ENCODE results near the gene PTGS2.

Gene PTGS2

DNA sequence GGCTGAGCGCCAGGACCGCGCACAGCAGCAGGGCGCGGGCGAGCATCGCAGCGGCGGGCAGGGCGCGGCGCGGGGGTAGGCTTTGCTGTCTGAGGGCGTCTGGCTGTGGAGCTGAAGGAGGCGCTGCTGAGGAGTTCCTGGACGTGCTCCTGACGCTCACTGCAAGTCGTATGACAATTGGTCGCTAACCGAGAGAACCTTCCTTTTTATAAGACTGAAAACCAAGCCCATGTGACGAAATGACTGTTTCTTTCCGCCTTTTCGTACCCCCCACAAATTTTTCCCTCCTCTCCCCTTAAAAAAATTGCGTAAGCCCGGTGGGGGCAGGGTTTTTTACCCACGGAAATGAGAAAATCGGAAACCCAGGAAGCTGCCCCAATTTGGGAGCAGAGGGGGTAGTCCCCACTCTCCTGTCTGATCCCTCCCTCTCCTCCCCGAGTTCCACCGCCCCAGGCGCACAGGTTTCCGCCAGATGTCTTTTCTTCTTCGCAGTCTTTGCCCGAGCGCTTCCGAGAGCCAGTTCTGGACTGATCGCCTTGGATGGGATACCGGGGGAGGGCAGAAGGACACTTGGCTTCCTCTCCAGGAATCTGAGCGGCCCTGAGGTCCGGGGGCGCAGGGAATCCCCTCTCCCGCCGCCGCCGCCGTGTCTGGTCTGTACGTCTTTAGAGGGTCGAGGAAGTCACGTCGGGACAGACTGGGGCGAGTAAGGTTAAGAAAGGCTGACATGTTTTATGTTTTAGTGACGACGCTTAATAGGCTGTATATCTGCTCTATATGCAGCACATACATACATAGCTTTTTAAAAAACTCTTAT, at the start of gene PTGS2:
TSS of gene PTGS2 (minus strand) at position 179 of the 817 bp plus-strand sequence. CDS start at position 46, 133 bp downstream.
- DNase-seq = no peak

DNA sequence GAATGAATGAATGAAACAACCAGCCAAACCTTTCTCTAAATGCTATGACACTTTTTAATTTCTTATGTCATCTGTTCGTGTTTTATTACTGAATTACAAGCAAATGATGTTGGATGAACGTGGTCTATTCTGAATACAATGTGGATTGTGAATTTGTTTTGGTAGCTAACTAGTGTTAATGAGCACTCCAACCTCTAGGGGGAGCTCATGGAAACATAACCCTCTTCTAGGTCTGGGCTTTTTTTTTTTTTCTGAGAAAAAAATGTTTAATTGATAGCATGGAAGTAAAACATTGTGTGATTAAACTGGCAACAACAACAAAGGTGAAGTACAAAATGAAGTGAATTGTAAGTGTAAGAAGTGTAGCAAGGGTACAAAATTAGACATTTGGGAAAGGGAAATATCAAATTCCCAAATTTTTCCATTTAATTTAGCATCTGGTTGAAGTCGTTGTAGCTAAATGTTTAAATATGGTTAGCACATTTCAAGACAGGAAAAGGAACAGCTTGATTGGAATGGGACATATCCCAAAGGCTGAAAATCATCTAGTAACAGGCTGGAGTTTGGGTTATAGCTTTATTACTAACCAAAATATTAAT, 42.6 kb upstream of the PTGS2 start:
- DNase-seq = no peak

- DNase-seq = no peak
Measured at GRCh38 chr1:186717286-186717685, 37.1 kb upstream of the PTGS2 start.

DNA sequence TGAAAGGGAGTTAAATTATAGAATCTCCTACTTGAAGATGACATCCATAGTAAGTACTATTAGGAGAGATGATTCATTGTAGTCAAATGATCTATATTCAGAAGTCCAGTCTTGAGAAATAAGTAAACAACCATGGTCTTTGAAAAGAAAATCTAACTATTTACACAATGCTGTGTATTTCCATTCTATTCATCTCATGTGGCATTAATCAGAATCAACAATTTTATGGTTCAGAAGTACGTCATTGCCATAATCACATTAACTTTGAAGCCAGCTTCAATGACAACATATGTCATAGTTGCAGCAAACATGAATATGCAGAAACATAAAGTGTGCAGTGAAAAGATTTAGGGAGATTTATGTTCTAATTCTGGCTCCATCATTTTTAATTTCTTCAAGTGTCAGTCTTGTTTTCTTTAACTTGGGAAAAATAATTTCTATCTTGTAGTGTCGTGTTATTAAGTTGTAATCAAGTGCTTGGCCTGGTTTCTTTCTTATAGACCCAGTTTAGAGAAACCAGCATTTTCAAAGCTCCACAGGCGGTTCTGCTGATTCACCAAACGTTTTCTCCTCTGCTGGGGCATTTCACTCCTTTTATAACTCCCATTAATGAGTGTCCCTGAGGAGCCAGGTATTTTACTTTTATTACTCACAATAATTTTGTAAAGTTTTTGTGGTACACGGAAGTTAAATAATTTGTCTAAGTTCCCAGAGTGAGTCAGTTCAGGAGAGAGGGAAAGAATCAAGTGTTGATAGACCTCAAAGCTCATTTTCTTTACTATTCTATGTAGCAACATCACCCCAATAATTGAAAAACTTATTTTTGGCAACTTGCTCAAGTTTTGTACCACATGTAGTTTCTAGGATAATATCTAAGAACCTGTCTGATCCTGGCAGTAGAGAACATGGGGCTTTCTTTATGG, 35.9 kb upstream of the PTGS2 start:
- no peak for DNase-seq

DNA sequence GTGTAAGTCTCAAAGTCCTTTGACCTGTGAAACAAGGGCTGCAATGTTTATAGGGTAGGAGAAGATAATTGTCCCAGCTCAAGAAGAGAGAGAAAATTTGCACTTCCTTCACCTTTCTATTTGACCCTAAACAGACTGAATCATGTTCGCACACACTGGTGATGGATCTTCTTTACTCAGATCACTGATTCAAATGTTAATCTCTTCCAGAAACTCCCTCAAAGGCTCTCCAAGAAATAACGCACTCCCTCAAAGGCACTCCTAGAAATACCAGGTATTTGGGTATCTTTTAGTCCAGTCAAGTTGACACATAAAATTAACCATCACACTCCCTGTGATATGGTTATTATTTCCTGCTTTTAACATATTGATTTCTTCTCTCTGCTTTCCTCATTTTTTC, 30.5 kb upstream of the PTGS2 start:
- DNase-seq = no peak

GRCh38 chr1:186708694-186709097, 28.5 kb upstream of the PTGS2 start:
- DNase-seq = no peak

DNA sequence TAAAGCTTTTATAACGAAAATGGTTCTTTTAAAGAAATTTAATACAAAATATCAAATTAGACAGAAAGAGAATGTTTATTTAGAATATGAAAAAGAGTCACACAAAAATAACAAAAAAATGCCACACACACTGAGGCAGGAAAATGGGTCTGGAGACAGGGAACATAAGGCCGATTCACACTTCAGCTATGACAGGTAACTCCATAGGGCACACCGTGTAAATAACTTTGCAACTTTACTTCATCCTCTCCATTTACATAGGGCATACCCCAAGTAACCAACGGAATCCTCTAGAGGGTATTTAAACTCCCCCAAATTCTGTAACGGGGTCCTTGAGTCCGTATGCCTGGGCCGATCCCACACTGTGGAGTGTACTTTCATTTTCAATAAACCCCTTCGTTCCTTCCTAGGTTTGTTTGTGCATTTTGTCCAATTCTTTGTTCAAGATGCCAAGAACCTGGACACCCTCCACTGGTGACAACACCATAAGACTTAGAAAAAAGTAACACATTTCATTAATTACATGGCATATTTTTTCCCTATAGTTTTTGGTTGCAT, 23.1 kb upstream of the PTGS2 start:
- DNase-seq = no peak

DNA sequence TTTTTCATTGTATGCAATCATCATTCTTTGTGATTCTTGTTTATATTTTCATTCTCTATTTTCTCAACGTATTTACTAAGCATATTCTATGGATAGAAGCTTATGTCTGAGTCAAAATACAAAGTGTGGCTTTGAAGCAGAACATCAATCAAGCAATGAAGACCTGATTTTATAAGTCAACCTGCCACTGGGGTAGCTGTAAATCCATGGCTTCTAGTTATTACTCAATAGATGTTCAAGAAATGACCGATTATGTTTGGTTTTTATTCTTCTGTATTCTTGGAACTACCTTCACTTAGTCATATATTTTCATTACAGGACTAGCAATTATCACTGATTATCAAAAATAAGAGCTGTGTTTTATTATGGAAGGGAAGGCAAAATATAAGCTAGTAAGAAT, 20.5 kb upstream of the PTGS2 start:
- DNase-seq = no peak

DNA sequence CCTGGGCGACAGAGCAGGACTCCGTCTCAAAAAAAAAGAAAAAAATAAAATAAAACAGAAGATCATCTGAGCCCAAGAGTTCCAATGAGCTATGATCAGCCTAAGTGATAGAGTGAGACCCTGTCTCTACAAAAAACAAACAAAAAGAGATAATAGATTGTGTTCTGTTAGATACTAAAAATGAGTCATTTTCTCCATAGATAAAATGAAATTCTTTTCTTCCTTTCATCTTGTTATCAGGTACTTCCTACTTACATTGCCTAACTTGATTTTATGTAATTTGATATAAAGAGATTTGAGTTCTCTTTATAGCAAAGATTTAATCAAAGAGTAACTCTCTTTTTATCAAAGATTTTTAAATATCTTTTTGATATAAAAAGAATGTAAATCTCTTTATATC, 19.3 kb upstream of the PTGS2 start:
- DNase-seq = no peak

- DNase-seq = no peak
Measured at GRCh38 chr1:186689907-186690306, 9.7 kb upstream of the PTGS2 start.

DNA sequence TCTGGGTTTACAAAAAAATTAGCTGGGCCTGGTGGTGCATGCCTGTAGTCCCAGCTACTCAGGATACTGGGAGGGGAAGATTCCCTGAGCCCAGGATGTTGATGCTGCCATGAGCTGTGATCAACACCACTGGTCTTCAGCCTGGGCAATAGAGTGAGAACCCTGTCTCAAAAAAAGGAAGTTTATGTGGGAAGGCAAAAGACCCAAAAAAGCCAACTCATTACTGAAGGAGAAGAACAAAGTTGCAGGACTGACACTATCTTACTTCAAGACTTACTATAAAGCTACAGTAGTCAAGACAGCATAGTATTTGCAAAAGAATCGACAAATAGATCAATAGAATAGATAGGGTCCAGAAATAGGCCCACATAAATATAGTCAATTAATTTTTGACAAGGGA, 9.2 kb upstream of the PTGS2 start:
- DNase-seq = no peak

DNA sequence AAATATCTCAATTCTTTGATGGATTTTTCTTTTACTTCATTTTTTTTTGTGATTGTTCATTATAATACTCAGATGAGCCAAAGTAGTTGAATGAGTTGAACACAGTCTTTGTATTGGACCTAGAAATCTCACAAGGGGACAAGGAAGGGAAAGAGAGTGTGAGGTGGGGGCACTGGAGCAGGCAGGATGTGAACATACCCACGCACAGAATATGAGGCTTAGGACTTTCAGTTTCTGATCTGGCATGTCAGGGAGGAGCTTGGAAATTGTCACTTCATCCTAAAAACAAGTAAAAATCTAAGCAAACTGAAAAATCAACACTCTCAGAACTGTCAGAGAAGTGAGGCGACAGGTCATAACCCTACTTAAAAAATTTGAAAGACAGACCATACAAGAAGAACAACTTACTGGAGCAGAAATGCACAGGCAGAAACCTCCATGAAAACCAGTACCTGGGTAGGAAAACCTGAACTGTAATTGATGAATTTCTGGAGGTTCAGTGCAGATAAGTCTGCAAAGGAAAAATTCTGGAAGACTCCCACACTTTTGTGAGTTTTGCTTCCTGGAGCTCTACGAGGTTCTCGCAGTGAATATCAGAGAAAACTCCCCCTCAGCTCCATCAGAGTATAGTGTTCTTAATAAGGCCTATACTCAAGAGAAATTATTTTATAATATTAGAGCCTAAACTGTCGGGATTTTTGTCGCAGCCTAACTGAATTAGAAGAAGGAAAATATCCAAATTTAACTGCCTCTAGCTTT, 3.6 kb upstream of the PTGS2 start:
- no peak for DNase-seq

DNA sequence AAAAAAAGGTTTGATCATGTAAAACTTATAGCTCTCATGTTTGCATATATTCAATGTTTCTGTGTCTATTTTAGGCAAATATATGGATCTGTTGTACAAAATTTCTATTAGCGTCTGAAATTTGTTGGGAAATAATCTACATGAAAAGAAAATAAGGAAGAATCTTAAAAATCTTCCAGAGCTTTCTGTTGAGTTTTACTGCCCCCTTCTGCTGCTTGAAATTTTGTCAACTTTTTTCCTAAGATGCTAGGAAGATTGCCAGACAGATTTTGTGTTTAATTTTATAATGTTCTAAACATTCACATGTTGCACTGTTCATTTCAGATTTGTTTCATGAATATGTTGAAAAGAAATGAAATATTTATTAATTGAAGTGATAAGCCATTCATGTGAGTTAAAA, 2.5 kb upstream of the PTGS2 start:
- DNase-seq = no peak

GRCh38 chr1:186681801-186682200, 1.6 kb upstream of the PTGS2 start:
- DNase-seq = no peak

DNA sequence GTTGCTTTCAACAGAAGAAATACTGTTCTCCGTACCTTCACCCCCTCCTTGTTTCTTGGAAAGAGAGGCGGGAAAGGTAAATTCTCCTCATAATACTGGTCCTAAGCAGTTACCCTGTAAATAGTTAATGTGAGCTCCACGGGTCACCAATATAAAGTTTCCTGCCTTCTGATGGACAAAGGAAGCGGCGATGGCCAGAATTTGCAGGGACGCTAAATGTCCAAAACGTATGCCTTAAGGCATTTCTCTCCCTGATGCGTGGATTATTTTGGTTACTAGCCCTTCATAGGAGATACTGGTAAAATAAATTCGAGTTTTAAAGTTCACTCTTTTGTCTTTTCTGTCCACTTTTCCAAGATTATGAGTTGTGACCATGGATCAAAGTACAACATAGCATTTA, 898 bp upstream of the PTGS2 start:
- DNase-seq = no peak

GRCh38 chr1:186679924-186680244, 339 bp downstream of the PTGS2 start:
- no peak for DNase-seq

DNA sequence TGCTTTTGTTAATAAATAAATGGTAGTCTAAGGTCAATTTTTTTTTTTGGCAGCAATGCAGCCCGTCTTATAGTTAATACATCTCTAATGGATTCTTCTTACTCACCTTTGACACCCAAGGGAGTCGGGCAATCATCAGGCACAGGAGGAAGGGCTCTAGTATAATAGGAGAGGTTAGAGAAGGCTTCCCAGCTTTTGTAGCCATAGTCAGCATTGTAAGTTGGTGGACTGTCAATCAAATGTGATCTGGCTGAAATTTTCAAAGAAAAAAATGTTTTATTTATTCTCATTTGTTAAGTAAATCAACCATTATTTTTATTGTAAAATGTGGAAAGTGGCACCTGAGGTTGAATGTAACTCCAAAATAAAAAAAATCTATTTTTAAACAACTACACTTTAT, 2.1 kb downstream of the PTGS2 start:
- no peak for DNase-seq

- no peak for DNase-seq
Measured at GRCh38 chr1:186672596-186672995, 7.6 kb downstream of the PTGS2 start.

GRCh38 chr1:186672131-186672530, 8.1 kb downstream of the PTGS2 start:
- no peak for DNase-seq

- no peak for DNase-seq
Measured at GRCh38 chr1:186671136-186671825, 8.9 kb downstream of the PTGS2 start.

- DNase-seq = no peak
Measured at GRCh38 chr1:186670297-186671135, 9.7 kb downstream of the PTGS2 start.
